ENCODE results near the gene ATAD3A. TPM values are rescaled to one million over a fixed set of nuclear protein-coding genes. Genes with fewer than 3 reads are reported as not detected.

Gene ATAD3A
- total RNA-seq, 1 experiment from 2014 or later = 55.8 TPM

GRCh38 chr1:1564268-1564667 is 52.3 kb downstream of the ATAD3A start:
- H2BK12ac ChIP-seq (ENCODE audit: insufficient read length, low read depth, low read length) = no peak overlapping the region
- no peak overlapping the region for H3T11ph ChIP-seq (ENCODE audit: low read length)
- peaks cover 34 to 67% (median 50%) of the 10 kb centered on the region in 3 experiments for H3K36me3 Mint-ChIP-seq (ENCODE audit: insufficient read depth in 1 of 3, low read depth in 3 of 3)
- no peak overlapping the region for H3K4ac ChIP-seq (ENCODE audit: low read depth, low read length)
- DNase-seq = no peak
- no peak overlapping the region for H2BK15ac ChIP-seq (ENCODE audit: low read depth, low read length)
- no peak overlapping the region for H2BK20ac ChIP-seq (ENCODE audit: low read depth, low read length, poor library complexity, severe bottlenecking)
- peaks cover 3% of the 10 kb centered on the region for H4K20me1 ChIP-seq (ENCODE audit: control insufficient read depth, insufficient read depth, insufficient read length)
- H2AFZ ChIP-seq (ENCODE audit: low read length) = no peak overlapping the region
- H3K79me2 ChIP-seq (ENCODE audit: insufficient read depth, low read length) = peaks cover 34% of the 10 kb centered on the region; the same call in 1 of the 2 replicates
- H4K8ac ChIP-seq (replicated peaks; ENCODE audit: insufficient read length, low read depth, low read length) = no peak overlapping the region
- H3K9me3 Mint-ChIP-seq = no peaks in the 10 kb centered on the region
- no peaks in the 10 kb centered on the region for H3K23me2 ChIP-seq (ENCODE audit: insufficient read length, low read depth, low read length, poor library complexity, severe bottlenecking)
- no peak overlapping the region for H3K4me2 ChIP-seq (ENCODE audit: insufficient read depth, insufficient read length, low read length)
- H2BK5ac ChIP-seq (ENCODE audit: insufficient read length, low read length) = no peak overlapping the region
- H3K56ac ChIP-seq (ENCODE audit: insufficient read length, low read depth, low read length) = no peak overlapping the region
- no peak overlapping the region; a peak in 1 of 7 replicates for H3K27ac Mint-ChIP-seq
- H3K4me1 ChIP-seq (ENCODE audit: insufficient read depth, low read length) = no peaks in the 10 kb centered on the region
- no peak overlapping the region for H3K27ac ChIP-seq (ENCODE audit: insufficient read length, low read depth, low read length)
- no peak overlapping the region for H4K91ac ChIP-seq (ENCODE audit: insufficient read length, low read depth, low read length)
- no peak overlapping the region for H2BK120ac ChIP-seq (ENCODE audit: low read depth, low read length, poor library complexity, severe bottlenecking)
- H3K79me1 ChIP-seq (ENCODE audit: insufficient read depth, low read depth, low read length, poor library complexity, severe bottlenecking) = peaks cover 9% of the 10 kb centered on the region
- no peak for TF ChIP-seq CTCF (conservative IDR thresholded peaks at IDR 0.05)
- H3K18ac ChIP-seq (ENCODE audit: insufficient read length, low read depth, low read length) = no peak overlapping the region
- H3K23ac ChIP-seq (ENCODE audit: insufficient read length, low read depth, low read length) = no peak overlapping the region
- no peak overlapping the region for H3K9ac ChIP-seq (ENCODE audit: extremely low read depth, insufficient read length, low read length)
- peaks cover 11 to 13% of the 10 kb centered on the region in 2 experiments for H3K4me1 Mint-ChIP-seq
- H3K27me3 ChIP-seq (ENCODE audit: insufficient read depth, low read length) = no peaks in the 10 kb centered on the region
- peak overlapping the region; percentile 61 for H4K5ac ChIP-seq (ENCODE audit: insufficient read length, low read depth, low read length)
- no peak overlapping the region for H3K4me3 Mint-ChIP-seq
- H3K27me3 Mint-ChIP-seq (ENCODE audit: low read depth) = no peaks in the 10 kb centered on the region
- WGBS (ENCODE audit: extremely low coverage, insufficient read length, low lambda C conversion rate) = no CpG with 5 or more reads among the region's 19 CpGs
- no peaks in the 10 kb centered on the region for H3K9me3 ChIP-seq (ENCODE audit: control insufficient read depth, low read depth, low read length)
- no peak overlapping the region for H2AK5ac ChIP-seq (ENCODE audit: insufficient read length, low read length)
- H3K14ac ChIP-seq (ENCODE audit: insufficient read depth, low read length) = no peak overlapping the region
